ENCODE results near the gene LYRM4.

The LYRM4 gene

DNA sequence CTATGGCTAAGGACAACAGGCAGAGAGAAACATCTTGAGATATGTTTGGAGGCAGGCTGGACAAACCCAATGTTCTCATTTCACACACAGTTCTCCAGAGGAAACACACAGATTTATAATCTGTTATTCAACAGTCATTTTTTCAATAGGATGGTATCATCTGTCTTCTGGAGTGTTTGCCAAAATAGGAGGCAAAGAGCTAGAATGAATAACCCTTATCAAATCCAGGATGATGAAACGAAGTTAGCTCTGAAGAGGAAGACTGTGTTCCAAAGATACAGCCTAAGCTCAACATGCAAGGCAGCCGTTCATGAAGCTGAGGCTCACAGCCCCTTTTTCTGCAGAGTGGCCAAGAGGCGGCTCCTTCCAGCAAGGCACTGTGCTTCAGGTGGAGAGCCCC is 104.8 kb downstream of the LYRM4 start:
- H3K36me3 ChIP-seq (ENCODE audit: insufficient read depth), result no peaks in the 10 kb centered on the region
- no peaks in the 10 kb centered on the region for H3K4me1 ChIP-seq (ENCODE audit: low read depth, poor library complexity, severe bottlenecking)
- H2AFZ ChIP-seq (ENCODE audit: low read depth), result no peak overlapping the region
- no peaks in the 10 kb centered on the region for H3K27me3 ChIP-seq (ENCODE audit: insufficient read depth, low read depth)
- no peak overlapping the region for H3K27ac ChIP-seq
- H3K4me2 ChIP-seq, result no peak overlapping the region
- no peak overlapping the region for H3K9ac ChIP-seq
- H3K79me2 ChIP-seq (ENCODE audit: insufficient read depth, low read depth), result no peaks in the 10 kb centered on the region
- TF ChIP-seq CTCF (conservative IDR thresholded peaks at IDR 0.05; ENCODE audit: low read depth, low read length), result no peak
- H3K4me3 ChIP-seq (IDR thresholded peaks at IDR 0.05; ENCODE audit: insufficient read depth, low read depth, low read length), result no peak overlapping the region
- no peaks in the 10 kb centered on the region for H4K20me1 ChIP-seq (ENCODE audit: insufficient read depth)

GRCh38 chr6:5153186-5153585 is 107.6 kb downstream of the LYRM4 start:
- Histone ChIP-seq H3K4me1 (ENCODE audit: low read depth, poor library complexity, severe bottlenecking) (peaks cover 8% of the 10 kb centered on the region), H3K27me3 (ENCODE audit: insufficient read depth, low read depth) (no peaks in the 10 kb centered on the region), H4K20me1 (ENCODE audit: insufficient read depth) (no peaks in the 10 kb centered on the region), H3K36me3 (ENCODE audit: insufficient read depth) (no peaks in the 10 kb centered on the region), H3K9ac (no peak overlapping the region), H2AFZ (ENCODE audit: low read depth) (no peak overlapping the region), H3K4me2 (no peak overlapping the region), H3K27ac (no peak overlapping the region), H3K4me3 (IDR thresholded peaks at IDR 0.05; ENCODE audit: insufficient read depth, low read depth, low read length) (no peak overlapping the region), H3K79me2 (ENCODE audit: insufficient read depth, low read depth) (no peaks in the 10 kb centered on the region)
- no peak for TF ChIP-seq CTCF (conservative IDR thresholded peaks at IDR 0.05; ENCODE audit: low read depth, low read length)

GRCh38 chr6:5152460-5152859 is 108.3 kb downstream of the LYRM4 start:
- H3K4me1 ChIP-seq (ENCODE audit: low read depth, poor library complexity, severe bottlenecking), result peaks cover 8% of the 10 kb centered on the region

GRCh38 chr6:5151955-5152401 is 108.8 kb downstream of the LYRM4 start:
- no peak overlapping the region for H2AFZ ChIP-seq (ENCODE audit: low read depth)
- H3K4me3 ChIP-seq (IDR thresholded peaks at IDR 0.05; ENCODE audit: insufficient read depth, low read depth, low read length), result no peak overlapping the region
- no peaks in the 10 kb centered on the region for H4K20me1 ChIP-seq (ENCODE audit: insufficient read depth)
- H3K27me3 ChIP-seq (ENCODE audit: insufficient read depth, low read depth), result no peaks in the 10 kb centered on the region
- H3K9ac ChIP-seq, result no peak overlapping the region
- no peak overlapping the region for H3K27ac ChIP-seq
- no peak overlapping the region for H3K4me2 ChIP-seq
- H3K79me2 ChIP-seq (ENCODE audit: insufficient read depth, low read depth), result no peaks in the 10 kb centered on the region
- TF ChIP-seq CTCF (conservative IDR thresholded peaks at IDR 0.05; ENCODE audit: low read depth, low read length), result no peak
- no peaks in the 10 kb centered on the region for H3K36me3 ChIP-seq (ENCODE audit: insufficient read depth)
- peaks cover 8% of the 10 kb centered on the region for H3K4me1 ChIP-seq (ENCODE audit: low read depth, poor library complexity, severe bottlenecking)

More at GRCh38 chr6:5152460-5152859, 108.3 kb downstream of the LYRM4 start:
- Histone ChIP-seq H3K4me3 (IDR thresholded peaks at IDR 0.05; ENCODE audit: insufficient read depth, low read depth, low read length) (no peak overlapping the region), H3K79me2 (ENCODE audit: insufficient read depth, low read depth) (no peaks in the 10 kb centered on the region), H4K20me1 (ENCODE audit: insufficient read depth) (no peaks in the 10 kb centered on the region), H3K9ac (no peak overlapping the region), H3K36me3 (ENCODE audit: insufficient read depth) (no peaks in the 10 kb centered on the region), H3K4me2 (no peak overlapping the region), H2AFZ (ENCODE audit: low read depth) (no peak overlapping the region), H3K27me3 (ENCODE audit: insufficient read depth, low read depth) (no peaks in the 10 kb centered on the region), H3K27ac (no peak overlapping the region)
- TF ChIP-seq CTCF (conservative IDR thresholded peaks at IDR 0.05; ENCODE audit: low read depth, low read length), result no peak
